Effector CD8-positive, alpha-beta T cell (primary cell): ENCODE results near the gene MEGF11.

Experiments
- DNase-seq: peaks from one replicate; lab custom pipeline; 2025; lab: John Stamatoyannopoulos, UW

MEGF11 gene

GRCh38 chr15:65857718-65858402 is 395.7 kb downstream of the MEGF11 start:
- DNase-seq, result no peak

GRCh38 chr15:65856821-65857455 is 396.6 kb downstream of the MEGF11 start:
- DNase-seq, result peak; percentile 76

- no peak for DNase-seq
Observed at GRCh38 chr15:65851981-65852380, 401.6 kb downstream of the MEGF11 start.

GRCh38 chr15:65847989-65848388 is 405.6 kb downstream of the MEGF11 start:
- DNase-seq, result no peak

- no peak for DNase-seq
Observed at GRCh38 chr15:65845826-65846519, 407.6 kb downstream of the MEGF11 start.
